Motor neuron (in vitro differentiated cells): Measurements from ENCODE around the gene GRIK4. TPM values are rescaled to one million over a fixed set of nuclear protein-coding genes. Genes with fewer than 3 reads are reported as not detected.
"Not testable (repeated sequence)": the region's sequence is repeated elsewhere in the genome, so short reads cannot be mapped to it uniquely, and the experiment has no call there.

Experiments
- ATAC-seq, 8 experiments: fragments of 200-7000 bp; cut with Tn5 transposase; replicated peaks in 6 of 8; 2 replicates each; pipeline ENCODE4 v1.8.0; 2021; ENCODE audit warnings: mild to moderate bottlenecking in 8 of 8, moderate library complexity in 8 of 8
- H3K27ac ChIP-seq, 2 donors: fragments of 250-450 bp; sonication (Bioruptor Pico); 2 replicates each; pipeline ENCODE4 v1.9.0; 2021; ENCODE audit warnings: antibody characterized with exemption in 2 of 2, mild to moderate bottlenecking in 2 of 2, moderate library complexity in 1 of 2
- H3K4me1 ChIP-seq, 2 donors: fragments of 250-450 bp; sonication (Bioruptor Pico); replicated peaks in 1 of 2; 2 replicates each; pipeline ENCODE4 v1.6.1; 2021; ENCODE audit warnings: antibody characterized with exemption in 2 of 2, mild to moderate bottlenecking in 2 of 2, moderate library complexity in 1 of 2
- H3K4me3 ChIP-seq, 5 donors: fragments of 250-450 bp; sonication (Bioruptor Pico); 2 replicates each; pipeline ENCODE4 v1.9.0; 2021; ENCODE audit warnings: antibody characterized with exemption in 5 of 5, mild to moderate bottlenecking in 5 of 5, moderate library complexity in 4 of 5
- WGBS, 10 experiments: fragments of 450-650 bp; shearing (Covaris generic); methylation state at CpG; one replicate each; pipeline ENCODE4 v1.0.0; 2022; 5-methylcytosine and 5-hydroxymethylcytosine counted together
- in situ Hi-C, 9 experiments: fragments of 400-800 bp; cut with MboI; loops; one replicate each; pipeline ENCODE4 v1.15.0; 2021; ENCODE audit warnings: low sequenced_read_pairs in 9 of 9, low pct_unique_long_range_greater_than_20kb in 2 of 9; ENCODE audit not compliant: unreplicated experiment in 9 of 9
- total RNA-seq, 8 experiments: library from RNA; unstranded; fragments of 300-600 nt; gene quantifications; 2 replicates each; pipeline versions ENCODE4 v1.2.3 to v1.2.4, GENCODE V29; 2022

GRIK4 gene
- total RNA-seq, 8 experiments from 2014 or later = 0.75 to 11.1 (median 1.7) TPM

DNA sequence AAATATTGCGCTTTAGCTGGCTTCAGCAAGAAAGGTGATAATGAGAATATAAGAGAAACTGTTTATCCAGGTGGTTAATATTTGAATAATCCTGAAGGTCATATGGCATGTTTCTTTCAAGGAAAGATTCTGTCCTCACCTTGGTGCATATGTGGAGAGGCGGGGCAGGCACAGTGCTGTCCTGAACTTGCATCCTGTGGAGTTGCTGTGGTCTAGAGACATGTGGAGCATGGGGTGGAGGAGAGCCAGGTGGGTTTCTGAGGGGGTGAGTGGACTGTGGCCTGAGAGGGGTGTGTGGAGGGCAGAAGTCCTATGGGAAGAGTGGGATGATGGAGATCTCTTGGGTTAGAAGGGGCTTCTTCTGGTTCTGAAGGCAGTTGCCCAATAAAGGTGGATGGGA, 65.5 kb downstream of the GRIK4 start:
- WGBS, 10 experiments = 50 to 100% (median 92%) methylated on average over 1 of the region's 2 CpGs; no CpG with 5 or more reads in 4 of the 10 experiments
- in situ Hi-C loops = no loop called here
- no peak overlapping the region for H3K27ac ChIP-seq
- H3K4me1 ChIP-seq = peaks cover 2 to 9% of the 10 kb centered on the region in 2 donors
- ATAC-seq = no peak
- no peak overlapping the region for H3K4me3 ChIP-seq

DNA sequence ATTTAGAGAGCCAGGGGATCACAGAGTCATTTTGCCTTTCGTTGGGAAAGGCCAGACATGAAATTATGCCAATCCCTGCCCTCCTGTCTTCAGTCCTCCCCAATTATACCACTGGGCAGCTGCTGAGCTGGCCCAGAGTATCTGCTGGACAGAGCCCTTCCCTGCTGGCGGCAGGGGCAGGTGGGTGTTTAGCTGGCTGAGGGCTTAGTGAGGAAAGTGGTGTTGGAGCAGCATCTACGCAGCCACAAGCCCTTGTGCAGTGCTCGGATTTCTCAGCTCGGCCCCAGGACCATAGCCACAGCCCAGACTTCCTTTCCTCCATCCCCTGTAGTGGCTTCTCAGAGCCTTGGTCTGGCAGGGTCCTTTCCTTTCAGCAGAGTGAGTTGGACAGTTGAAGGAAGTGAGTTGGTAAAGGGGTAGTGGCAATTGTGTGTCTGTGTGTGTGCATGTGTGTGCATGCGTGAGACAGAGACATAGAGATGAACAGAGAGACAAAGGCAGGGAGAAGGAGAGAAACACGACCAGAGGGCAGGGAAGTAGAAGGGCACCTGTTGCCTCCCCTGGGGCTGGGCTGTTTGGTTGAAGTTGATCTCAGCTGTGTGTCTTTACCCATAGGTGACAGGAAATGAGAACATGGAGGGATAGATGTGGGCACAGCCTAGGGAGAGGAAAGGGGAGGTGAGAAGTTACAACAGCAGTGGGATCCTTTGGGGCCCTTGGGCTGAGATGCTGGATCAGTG, 66.2 kb downstream of the GRIK4 start:
- 33 to 80% (median 52%) methylated on average over 1 to 6 of the region's 7 CpGs; no CpG with 5 or more reads in 4 of the 10 experiments for WGBS, 10 experiments

GRCh38 chr11:120578596-120579154, 67.1 kb downstream of the GRIK4 start:
- ATAC-seq = peak in 3 of 8 experiments; percentile 55 to 73 (median 55)
- in situ Hi-C loops = no loop called here
- Histone ChIP-seq H3K4me3 (no peak overlapping the region), H3K27ac (no peak overlapping the region), H3K4me1 (peaks cover 2 to 9% of the 10 kb centered on the region in 2 donors)
- 0 to 90% (median 13%) methylated on average over 1 to 6 of the region's 14 CpGs; no CpG with 5 or more reads in 7 of the 10 experiments for WGBS, 10 experiments

More for the DNA sequence above, 66.2 kb downstream of the GRIK4 start:
- no peak for ATAC-seq
- no peak overlapping the region for H3K4me3 ChIP-seq
- H3K4me1 ChIP-seq = peaks cover 2 to 9% of the 10 kb centered on the region in 2 donors
- in situ Hi-C loops = no loop called here
- H3K27ac ChIP-seq = no peak overlapping the region

DNA sequence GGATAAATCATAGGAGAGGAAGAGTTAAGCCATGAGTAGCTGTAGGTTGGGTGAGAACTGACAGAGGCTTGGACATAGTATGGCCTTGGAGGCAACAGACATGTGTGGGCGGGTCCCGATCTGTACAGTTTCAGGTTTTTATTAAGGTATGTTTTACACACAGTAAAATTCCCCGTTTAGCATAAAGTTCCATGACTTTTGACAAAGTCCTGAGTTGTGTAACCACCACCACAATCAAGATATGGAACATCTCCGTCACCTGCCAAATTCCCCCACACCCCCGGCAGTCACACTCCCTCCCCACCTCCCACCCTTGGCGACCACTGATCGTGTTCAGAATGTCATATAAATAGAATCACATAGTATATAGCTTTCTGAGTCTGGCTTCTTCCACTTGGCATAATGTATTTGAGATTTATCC, 68.1 kb downstream of the GRIK4 start:
- Histone ChIP-seq H3K4me3 (no peak overlapping the region), H3K27ac (no peak overlapping the region), H3K4me1 (peaks cover 2 to 9% of the 10 kb centered on the region in 2 donors)
- 17 to 58% (median 30%) methylated on average over 2 to 5 of the region's 7 CpGs; no CpG with 5 or more reads in 6 of the 10 experiments for WGBS, 10 experiments
- in situ Hi-C loops = no loop called here
- ATAC-seq = no peak

DNA sequence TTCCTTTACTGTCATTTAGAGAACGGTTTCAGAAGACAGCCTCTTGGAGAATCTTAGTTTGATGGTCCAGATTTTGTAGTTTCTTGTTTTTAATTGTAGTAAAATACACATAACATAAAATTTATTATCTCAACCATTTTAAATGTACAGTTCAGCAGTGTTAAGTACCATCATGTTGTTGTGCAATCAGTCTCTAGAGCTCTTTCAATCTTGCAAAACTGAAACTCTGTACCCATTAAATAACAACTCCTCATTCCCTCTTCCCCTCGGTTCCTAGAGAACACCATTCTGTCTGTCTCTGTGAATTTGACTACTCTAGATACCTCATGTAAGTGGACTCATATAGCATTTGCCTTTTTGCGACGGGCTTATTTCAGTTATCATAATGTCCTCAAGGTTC, 69.8 kb downstream of the GRIK4 start:
- 31 to 90% (median 69%) methylated on average over 1 to 4 of the region's 4 CpGs for WGBS, 10 experiments
- in situ Hi-C loops = no loop called here
- H3K4me3 ChIP-seq = no peak overlapping the region
- no peak overlapping the region for H3K27ac ChIP-seq
- H3K4me1 ChIP-seq = peaks cover 0 to 2% of the 10 kb centered on the region in 2 donors
- ATAC-seq = no peak

DNA sequence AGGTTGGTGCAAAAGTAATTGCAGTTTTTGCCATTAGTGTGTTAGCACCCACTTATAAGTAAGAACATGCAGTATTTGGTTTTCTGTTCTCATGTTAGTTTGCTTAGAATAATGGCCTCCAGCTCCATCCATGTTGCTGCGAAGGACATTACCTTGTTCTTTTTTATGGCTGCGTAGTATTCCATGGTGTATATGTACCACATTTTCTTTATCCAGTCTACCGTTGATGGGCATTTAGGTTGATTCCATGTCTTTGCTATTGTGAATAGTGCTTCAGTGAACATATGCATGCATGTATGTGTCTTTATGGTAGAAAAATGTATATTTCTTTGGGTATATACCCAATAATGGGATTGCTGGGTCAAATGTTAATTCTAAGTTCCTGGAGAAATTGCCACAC, 71.0 kb downstream of the GRIK4 start:
- H3K4me3 ChIP-seq, H3K27ac ChIP-seq, H3K4me1 ChIP-seq, ATAC-seq, in situ Hi-C loops: not testable (repeated sequence)
- WGBS, 10 experiments = 53 to 100% (median 91%) methylated on average over 1 to 3 of the region's 3 CpGs

DNA sequence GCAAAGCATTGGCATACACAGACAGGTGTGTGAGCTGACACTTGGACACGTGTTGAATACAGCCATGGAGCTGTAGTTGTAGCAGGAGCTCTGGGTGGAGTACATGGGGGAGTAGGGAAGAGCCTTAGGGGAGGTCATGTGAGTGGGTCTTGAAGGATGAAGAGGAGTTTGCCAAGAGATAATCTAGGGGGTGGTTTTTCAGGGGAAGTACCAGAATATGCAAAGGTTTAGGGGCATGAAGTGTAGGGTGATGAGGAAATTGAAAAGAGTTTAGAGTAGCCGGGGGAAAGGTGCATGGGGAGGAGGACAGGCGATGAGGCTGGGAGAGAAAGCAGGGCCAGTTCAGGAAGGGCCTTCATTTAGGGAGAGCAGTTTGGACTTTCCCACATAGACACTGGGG, 74.5 kb downstream of the GRIK4 start:
- in situ Hi-C loops = no loop called here
- ATAC-seq = no peak
- 0 to 73% (median 36%) methylated on average over 1 to 3 of the region's 3 CpGs; no CpG with 5 or more reads in 4 of the 10 experiments for WGBS, 10 experiments
- Histone ChIP-seq H3K27ac (no peak overlapping the region), H3K4me3 (no peak overlapping the region), H3K4me1 (peaks cover 6 to 24% of the 10 kb centered on the region in 2 donors)

DNA sequence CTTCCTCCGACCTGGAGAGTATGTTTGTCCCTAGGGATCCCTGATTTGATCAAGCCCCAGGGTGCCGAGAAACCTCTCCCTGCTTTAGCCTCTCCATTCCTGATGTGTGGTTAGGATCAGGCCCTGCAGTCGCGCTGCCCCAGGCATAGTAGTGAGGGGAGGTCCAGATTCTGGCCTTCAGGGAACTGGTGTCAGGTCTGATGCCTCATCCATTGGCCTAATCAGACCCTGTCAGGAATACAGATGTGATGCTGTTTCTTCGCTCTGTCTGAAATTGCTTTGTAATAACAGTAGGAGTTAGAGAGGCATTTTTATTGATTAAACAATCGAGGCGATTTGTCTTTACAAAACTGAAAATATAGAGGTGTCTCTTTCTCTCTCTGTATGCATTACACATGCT, 75.2 kb downstream of the GRIK4 start:
- WGBS, 10 experiments = 20 to 100% (median 80%) methylated on average over 1 to 7 of the region's 7 CpGs
- Histone ChIP-seq H3K4me1 (peaks cover 11 to 31% of the 10 kb centered on the region in 2 donors), H3K4me3 (no peak overlapping the region), H3K27ac (no peak overlapping the region)
- peak in 5 of 8 experiments; percentile 37 to 89 (median 68) for ATAC-seq
- in situ Hi-C loops = no loop called here

- H3K4me3 ChIP-seq = no peak overlapping the region
- in situ Hi-C loops = no loop called here
- WGBS, 10 experiments = 27 to 96% (median 80%) methylated on average over 1 to 4 of the region's 4 CpGs; no CpG with 5 or more reads in 3 of the 10 experiments
- peaks cover 17 to 37% of the 10 kb centered on the region in 2 donors for H3K4me1 ChIP-seq
- H3K27ac ChIP-seq = no peak overlapping the region
- ATAC-seq = no peak
Observed at GRCh38 chr11:120587299-120587698, 75.8 kb downstream of the GRIK4 start.

DNA sequence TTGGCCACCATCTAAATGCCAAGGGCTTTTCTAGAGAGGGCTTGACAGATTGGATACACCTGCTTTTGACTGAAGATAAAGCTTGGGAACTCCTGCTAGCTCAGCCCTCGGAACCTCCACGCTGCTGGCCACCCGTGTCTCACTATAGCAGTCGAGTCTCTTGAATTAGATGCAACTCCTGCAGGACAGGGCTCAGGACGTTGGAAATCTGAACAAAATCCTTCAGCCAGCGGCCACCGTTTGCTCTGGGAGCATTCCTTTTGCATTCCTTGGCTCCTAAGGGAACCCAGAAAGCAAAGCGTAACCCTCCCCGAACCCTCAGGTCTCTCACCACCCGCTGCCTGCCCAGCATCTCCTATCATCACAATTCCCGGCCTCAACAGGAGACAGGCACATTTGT, 77.8 kb downstream of the GRIK4 start:
- WGBS, 10 experiments = 58 to 100% (median 82%) methylated on average over 2 to 11 of the region's 11 CpGs; no CpG with 5 or more reads in 1 of the 10 experiments
- Histone ChIP-seq H3K27ac (no peak overlapping the region), H3K4me3 (no peak overlapping the region), H3K4me1 (peaks cover 17 to 37% of the 10 kb centered on the region in 2 donors)
- ATAC-seq = no peak
- in situ Hi-C loops = no loop called here

DNA sequence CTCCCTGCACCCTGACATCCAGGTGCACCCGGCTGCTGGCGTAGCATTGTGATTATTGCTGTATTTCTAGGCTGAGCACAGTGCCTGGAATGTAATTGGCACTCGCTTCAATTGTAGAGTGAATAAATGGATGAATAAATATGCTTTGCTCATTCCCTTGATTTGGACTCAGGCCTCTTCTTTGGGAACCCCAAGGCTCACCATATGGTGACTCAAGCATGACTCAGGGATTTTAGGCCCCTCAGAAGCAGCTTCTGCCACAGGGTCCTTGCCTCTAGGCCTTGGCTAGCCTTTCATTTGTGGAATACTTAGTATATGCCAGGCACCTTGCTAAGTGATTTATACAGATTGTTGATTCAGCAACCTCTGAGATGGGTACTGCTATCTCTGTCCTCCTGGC, 78.9 kb downstream of the GRIK4 start:
- in situ Hi-C loops = no loop called here

DNA sequence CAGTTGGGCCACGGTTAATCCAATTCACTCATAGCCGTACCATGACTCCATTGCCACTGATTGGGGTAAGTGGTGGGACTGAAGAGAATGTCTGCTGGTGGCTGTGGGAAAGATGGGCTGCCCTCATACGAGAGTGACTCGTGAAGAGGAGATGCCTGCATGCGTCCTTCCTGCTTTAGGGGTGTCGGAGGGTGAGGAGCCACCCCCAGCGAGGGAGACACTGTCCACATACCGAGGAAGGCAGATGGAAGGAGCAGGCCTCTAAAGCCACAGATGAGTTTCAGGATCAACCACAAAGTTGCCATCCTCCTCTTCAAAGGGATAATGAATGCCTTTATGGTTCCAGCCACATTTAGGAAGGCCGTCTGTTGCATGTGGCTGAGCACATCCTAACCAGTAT, 83.2 kb downstream of the GRIK4 start:
- in situ Hi-C loops = no loop called here
- H3K27ac ChIP-seq = no peak overlapping the region
- 45 to 100% (median 83%) methylated on average over 1 to 7 of the region's 9 CpGs; no CpG with 5 or more reads in 3 of the 10 experiments for WGBS, 10 experiments
- no peak for ATAC-seq
- H3K4me1 ChIP-seq = peaks cover 14 to 20% of the 10 kb centered on the region in 2 donors
- H3K4me3 ChIP-seq = no peak overlapping the region

More for the DNA sequence above, 78.9 kb downstream of the GRIK4 start:
- Histone ChIP-seq H3K27ac (no peak overlapping the region), H3K4me3 (no peak overlapping the region), H3K4me1 (peaks cover 17 to 37% of the 10 kb centered on the region in 2 donors)
- ATAC-seq = peak in 5 of 8 experiments; percentile 30 to 76 (median 53)
- 43 to 100% (median 94%) methylated on average over 1 to 3 of the region's 3 CpGs; no CpG with 5 or more reads in 4 of the 10 experiments for WGBS, 10 experiments

GRCh38 chr11:120595557-120595956, 84.0 kb downstream of the GRIK4 start:
- no peak overlapping the region for H3K27ac ChIP-seq
- ATAC-seq = peak in 3 of 8 experiments; percentile 81 to 99 (median 97)
- H3K4me3 ChIP-seq = no peak overlapping the region
- in situ Hi-C loops = no loop called here
- H3K4me1 ChIP-seq = peaks cover 14% of the 10 kb centered on the region in 2 donors
- WGBS, 10 experiments = 0 to 93% (median 61%) methylated on average over 1 to 4 of the region's 4 CpGs; no CpG with 5 or more reads in 6 of the 10 experiments
